T-helper 2 cell treated with Interferon-gamma antibody and Interleukin-4, amounts not matched to agents 100 ng/mL and 5 ng/mL, for 36 hours (primary cell): ENCODE data around the gene TMEM132C. TPM values are rescaled to one million over a fixed set of nuclear protein-coding genes. Genes with fewer than 3 reads are reported as not detected.
"Not testable (repeated sequence)": the region's sequence is repeated elsewhere in the genome, so short reads cannot be mapped to it uniquely, and the experiment has no call there.

ENCODE experiments used
- intact Hi-C: fragments of 100-400 bp; cut with micrococcal nuclease; formaldehyde crosslinking; loops from one replicate; pipeline ENCODE4 v1.15.1; 2023
- total RNA-seq: library from RNA; stranded (reverse); gene quantifications from 2 replicates; pipeline ENCODE4 v1.2.3, GENCODE V29; 2022

The TMEM132C gene
- total RNA-seq, 1 donor from 2014 or later, result not detected

- intact Hi-C loops, result no loop called here
Observed at GRCh38 chr12:128551266-128551665, 284.3 kb downstream of the TMEM132C start.

DNA sequence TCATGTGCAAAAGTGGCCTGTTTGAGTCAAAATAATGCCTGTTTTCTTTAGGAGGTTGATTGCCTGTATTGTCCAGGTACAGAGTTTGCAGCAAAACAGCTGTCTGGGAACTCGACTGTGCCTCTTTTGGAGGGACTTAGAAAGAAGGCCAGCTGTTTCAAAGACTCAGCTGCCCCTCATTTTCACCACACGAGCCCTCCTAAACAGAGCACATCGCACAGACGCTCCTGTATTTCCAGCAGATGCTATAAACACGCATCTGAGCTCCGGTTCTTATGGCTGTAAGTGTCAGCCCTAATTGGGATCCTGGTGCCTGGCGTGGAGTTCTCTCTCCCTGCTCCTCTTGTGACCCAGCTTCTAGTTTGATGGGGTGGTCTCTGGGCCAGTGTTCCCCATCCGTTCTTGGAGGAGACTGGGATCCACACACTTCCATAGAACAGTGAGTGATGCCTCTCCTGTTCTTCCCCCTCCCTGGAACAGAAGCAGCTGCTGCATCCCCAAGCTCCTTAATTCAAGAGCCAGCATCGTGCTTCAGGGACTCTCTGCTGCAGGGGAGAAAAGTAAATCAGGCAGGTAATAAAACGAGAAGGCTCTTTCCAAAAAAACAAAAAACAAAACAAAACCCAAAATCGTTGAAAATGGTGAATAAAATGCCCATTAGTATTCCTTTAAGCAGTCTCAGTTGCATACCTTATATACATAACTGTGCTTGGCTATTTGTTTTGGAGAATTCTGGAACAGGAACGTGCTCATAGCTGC, 287.8 kb downstream of the TMEM132C start:
- intact Hi-C loops, result no loop called here

DNA sequence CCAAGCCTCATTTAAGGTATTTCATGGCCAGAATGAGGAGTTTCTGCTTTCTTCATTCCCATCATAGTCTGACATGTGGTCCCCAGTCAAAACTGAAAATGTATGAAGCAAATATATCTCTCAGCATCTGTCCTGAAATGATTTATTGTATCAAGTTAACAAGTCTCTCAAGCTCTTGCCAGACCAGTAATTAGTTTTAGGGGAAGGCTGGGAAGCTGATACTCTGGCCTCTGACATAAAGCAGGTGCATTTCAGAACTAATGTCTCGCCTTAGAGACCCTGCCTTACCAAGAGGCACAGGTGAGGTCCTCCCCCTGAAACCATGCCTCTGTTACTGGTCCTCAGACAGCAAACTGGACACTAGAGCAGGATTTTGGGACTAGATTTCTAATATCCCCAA, 290.3 kb downstream of the TMEM132C start:
- intact Hi-C loops, result no loop called here

DNA sequence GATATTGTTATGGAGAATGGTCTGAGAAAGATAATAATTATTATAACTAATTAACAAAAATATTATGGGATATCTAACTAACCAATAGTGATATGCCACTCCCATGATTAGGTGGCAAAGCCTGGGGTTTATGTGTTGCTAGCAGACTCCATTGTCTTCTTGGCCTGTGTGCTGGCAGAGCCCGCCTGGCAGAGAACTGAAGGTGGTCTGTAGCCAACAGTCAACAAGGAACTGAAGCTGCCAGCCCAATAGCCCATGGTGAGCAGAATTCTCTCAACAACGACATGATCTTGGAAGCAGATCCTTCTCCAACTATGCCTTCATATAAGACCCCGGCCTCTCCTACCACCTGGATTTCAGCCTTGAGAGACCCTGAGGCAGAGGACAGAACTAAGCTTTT, 298.0 kb downstream of the TMEM132C start:
- intact Hi-C loops, result no loop called here

DNA sequence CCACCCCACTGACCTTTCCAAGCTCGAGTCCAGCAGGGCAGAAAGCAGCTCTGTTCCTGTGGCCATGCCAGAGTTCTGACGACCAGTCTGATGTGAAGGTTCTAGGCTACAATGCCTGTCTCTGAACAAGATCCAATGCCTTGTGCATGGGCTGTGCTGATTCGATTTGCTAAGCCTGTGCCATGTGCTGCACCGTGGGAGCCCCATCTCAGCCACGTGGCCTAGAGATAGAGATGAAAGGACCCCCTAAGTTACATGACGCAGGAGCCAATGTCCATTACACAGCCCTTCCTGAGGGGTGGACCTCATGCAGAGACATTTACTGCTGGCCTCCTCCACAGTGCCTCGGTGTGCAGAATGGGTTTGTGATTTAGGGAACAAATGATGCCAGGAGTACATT, 300.8 kb downstream of the TMEM132C start:
- intact Hi-C loops, result no loop called here

DNA sequence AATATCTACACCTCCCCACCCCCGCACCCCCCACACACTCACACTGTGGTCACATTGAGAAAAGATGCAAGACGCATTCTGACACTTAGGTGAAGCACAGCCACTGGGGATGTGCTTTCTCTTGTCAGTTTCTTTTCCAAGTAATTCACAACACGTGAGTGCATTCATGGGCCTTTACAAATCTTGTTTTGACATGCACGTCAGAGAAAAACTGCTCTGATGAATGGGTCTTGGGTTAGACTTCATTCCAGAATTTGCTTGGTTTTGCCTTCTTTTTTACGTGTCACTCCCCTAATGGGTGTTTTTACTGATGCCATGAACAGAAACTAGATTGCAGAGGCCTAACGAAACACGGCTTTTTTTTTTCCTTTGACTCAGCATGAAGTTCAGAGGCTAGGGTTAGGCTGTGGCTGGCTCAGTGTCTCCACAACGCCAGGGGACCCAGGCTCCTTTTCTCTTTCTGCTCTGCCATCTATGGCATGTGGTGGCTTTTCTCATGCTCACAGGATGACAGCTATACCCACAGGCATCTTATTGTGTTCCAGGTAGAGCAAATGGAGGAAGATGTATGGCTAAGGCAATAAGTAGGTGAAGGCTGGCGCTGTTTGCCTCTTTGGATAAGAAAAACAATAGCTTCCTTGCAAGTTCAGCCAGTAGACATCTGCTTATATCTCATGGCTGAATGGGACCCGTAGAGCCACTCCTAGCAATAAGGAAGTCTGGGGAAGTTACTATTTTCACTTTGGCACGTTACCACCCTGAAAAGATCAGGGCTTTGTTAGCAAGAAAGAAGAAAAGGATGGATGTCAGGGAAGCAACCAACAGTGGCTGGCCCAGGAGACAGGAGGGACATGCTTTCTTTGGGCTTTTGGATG, 303.5 kb downstream of the TMEM132C start:
- intact Hi-C loops, result no loop called here

DNA sequence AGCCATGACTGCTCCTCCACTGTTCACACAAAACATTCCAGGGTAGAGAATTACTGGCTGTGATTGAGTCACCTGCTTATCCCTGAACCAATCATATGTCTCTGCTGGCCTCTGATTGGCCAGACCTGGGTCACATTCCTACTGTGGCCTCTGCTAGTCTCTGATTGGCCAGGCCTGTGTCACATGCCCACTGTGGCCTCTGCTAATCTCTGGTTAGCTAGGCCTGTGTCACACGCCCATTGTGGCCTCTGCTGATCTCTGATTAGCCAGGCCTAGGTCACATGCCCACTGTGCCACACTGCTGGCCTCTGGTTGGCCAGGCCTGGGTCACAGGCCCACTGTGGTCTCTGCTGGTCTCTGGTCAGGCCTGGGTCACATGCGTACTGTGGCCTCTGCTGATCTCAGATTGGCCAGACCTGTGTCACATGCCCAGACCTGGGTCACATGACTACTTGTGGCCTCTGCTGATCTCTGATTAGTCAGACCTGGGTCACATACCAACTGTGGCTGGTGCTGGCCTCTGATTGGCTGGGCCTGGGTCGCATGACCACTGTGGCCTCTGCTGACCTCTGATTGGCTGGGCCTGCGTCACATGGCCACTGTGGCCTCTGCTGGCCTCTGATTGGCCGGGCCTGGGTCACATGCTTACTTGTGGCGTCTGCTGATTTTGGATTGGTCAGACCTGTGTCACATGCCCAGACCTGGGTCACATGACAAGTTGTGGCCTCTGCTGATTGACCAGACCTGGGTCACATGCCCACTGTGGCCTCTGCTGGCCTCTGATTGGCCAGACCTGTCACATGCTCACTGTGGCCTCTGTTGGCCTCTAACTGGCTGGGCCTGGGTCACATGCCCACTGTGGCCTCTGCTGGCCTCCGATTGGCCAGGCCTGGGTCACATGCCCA, 305.2 kb downstream of the TMEM132C start:
- intact Hi-C loops, result no loop called here

DNA sequence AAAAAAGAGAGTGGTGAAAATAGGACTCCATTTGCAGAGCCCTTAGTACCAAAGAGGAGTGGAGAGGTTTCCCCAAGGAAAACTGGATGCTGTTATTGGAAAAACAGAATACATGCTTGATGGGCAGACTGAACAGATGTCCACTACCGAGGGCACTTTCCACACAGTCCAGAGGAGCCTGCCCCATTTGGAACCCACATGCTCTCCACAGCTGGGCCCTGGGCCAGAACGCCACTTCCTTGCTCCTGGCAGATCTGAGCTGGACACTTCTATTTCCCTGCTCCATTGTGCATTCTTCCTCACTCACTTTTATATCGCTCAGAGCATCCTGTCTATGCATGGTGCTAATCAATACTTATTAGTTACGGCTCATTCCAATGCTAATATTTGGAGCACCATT, 306.9 kb downstream of the TMEM132C start:
- intact Hi-C loops, result no loop called here

DNA sequence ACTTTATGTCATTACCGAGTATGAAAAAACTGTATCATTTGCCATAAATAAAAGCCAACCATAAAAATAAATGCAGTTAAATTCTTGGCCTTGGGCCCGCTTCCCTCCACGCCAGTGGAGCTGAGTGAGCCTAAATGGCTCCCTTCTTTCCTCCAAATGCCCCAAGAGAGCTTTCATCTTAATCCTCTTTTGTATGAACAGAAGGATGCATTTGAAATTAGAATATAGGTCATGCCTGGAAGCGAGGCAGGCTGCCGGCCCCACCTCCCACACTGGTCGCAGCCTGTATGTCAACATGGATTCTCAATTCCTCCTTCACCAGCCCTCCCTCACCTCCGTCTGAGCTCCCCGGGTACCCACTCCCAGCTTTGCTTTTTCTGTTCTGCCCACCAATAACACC, 311.1 kb downstream of the TMEM132C start:
- intact Hi-C loops, result no loop called here

DNA sequence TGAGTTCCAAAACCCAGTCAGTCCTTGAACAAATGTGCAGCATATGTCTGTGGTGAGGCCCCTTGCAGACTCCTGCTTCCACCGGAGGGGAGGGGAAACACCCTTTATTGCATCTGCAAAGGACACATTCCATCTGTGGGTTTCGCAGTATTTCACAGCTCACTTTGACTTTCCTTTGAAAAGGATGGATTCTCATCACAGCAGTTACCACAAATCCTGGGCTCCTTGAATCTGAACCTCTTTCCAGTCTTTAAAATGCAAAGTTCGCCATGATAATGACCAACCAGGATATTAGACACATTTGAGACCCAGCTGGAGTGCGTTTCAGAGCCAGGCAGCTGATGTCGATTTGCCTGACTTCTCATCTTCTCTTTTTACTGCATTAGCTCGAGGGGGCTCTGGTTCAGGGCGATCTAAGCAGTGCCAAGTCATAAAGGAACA, 314.4 kb downstream of the TMEM132C start:
- intact Hi-C loops, result no loop called here

DNA sequence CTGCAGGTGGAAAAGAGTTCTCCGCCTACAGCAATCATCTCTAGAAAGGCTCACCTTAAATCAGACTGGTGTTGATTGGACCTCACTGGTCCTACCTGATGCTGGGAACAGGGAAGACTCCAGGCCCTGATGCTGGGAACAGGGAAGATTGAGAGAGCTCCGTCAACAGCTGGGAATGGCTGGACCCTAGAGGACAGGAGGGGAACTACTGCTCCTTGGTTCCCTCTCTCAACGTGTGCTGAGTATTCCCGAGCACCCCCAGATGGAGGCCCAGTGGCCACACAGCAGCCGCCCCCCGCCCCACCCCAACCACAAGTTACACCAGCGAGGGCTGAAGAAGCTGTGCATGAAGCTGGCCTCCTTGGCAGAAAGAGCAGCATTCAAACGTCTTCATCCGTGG, 316.5 kb downstream of the TMEM132C start:
- intact Hi-C loops, result no loop called here

DNA sequence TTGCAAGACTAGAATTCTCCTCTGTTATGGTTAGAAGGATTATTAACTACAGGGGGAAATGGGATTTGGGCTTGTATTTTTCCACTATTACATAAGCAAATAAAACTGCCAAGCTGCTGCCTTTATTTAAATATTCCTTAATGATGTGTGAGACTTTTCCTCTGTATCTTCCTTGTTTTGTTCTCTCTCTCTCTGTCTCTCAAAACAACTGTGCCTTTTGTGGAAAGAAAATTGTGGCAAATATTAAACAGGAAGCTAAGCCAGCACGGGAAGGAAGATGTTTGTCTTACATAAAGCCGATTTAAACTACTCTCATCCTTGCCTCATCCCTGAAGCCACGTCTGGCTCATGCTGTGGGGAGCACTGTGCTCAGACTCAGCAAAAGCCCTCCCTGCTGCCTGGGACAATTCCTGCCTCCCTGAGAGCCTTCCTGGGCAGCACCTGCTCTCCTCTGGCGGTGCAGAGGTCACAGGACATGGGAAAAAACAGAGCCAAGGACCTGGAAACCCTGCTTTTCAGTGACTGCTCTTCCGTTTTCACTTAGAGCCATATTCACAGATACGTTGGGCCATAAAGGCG, 319.6 kb downstream of the TMEM132C start:
- intact Hi-C loops, result no loop called here

GRCh38 chr12:128587918-128588317, 320.9 kb downstream of the TMEM132C start:
- intact Hi-C loops, result no loop called here

- intact Hi-C loops, result no loop called here
Observed at GRCh38 chr12:128592220-128592744, 325.3 kb downstream of the TMEM132C start.

GRCh38 chr12:128594521-128594920, 327.6 kb downstream of the TMEM132C start:
- intact Hi-C loops, result no loop called here

- intact Hi-C loops, result no loop called here
Observed at GRCh38 chr12:128595609-128596008, 328.6 kb downstream of the TMEM132C start.

DNA sequence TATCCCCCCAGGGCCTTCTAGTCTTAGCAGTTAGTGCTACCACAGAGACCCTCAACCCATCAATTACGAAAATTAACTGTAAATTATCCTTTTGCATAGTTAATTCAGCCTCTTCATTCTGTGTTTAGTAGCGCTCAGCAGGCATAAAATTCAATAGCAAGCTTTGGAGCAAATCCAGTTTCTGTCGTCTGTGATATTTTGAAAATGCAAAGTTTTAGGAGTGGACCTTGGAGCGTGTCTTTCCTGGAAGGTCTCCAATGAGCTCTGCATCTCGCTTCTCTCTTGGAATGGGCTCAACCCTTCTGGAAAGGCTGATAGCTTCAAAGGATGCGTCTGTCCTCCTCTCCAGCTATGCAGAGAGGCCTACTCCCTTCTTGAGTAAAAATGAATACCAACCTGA, 333.9 kb downstream of the TMEM132C start:
- intact Hi-C loops, result no loop called here

DNA sequence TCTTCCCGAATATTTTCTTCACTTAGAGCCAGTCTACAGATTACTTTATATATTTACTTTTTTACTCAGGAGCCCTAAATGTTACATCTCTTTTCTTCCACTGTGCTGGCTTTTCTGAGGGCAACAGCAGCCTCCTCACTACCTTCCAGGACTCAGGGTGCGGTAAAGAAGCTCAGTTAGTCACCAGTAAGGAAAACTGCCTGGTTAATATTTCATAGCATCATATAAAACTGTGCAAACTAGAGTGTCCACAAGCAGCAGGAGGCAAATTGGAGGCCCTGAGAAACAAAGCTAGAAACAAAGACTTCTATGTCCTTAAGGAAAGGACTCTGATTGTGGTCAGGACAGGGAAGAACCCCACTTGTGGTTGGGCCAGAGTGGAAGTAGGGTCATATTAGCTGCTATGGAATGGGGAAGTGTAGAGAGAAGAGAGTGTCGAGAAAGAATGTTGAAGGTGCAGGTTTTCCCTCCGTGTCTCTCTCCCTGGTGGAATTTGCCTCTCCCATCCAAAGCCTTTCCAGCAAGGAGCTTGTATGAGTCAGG, 336.7 kb downstream of the TMEM132C start:
- intact Hi-C loops, result no loop called here

DNA sequence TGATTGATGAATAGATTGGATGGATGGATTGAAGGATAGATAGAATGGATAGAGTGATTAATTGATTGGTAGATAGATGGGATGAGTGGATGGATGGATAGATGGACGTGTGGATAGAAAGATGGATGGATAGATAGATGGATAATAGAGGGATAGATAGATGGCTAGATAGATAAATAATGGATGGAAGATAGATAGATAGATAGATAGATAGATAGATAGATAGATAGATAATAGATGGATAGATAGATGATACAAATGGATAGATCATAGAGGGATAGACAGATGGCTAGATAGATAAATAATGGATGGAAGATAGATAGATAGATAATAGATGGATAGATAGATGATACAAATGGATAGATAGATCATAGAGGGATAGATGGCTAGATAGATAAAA, 337.2 kb downstream of the TMEM132C start:
- intact Hi-C loops, result not testable (repeated sequence)

- intact Hi-C loops, result no loop called here
Observed at GRCh38 chr12:128606051-128606450, 339.1 kb downstream of the TMEM132C start.

GRCh38 chr12:128606538-128606937, 339.6 kb downstream of the TMEM132C start:
- intact Hi-C loops, result no loop called here
